Endothelial cell of umbilical vein (primary cell): ENCODE data around the gene APC2. TPM values are rescaled to one million over a fixed set of nuclear protein-coding genes. Genes with fewer than 3 reads are reported as not detected.

ENCODE experiments used
- BruUV-seq: library from RNA; stranded (reverse); fragments of 400-500 nt; replicated peaks from 2 replicates; lab custom pipeline; 2021; lab: Mats Ljungman, UMichigan
- CTCF ChIA-PET: fragments of 300-600, 350-600 bp; sonication (Branson Sonifier 250); formaldehyde crosslinking; loops from one replicate; lab custom pipeline; 2021; ENCODE audit warnings: antibody characterized with exemption, inconsistent platforms; lab: Charles Lee
- POLR2A ChIA-PET: fragments of 300-600, 350-600 bp; sonication (Branson Sonifier 250); formaldehyde crosslinking; loops from one replicate; lab custom pipeline; 2021; ENCODE audit warnings: antibody characterized with exemption, inconsistent platforms; lab: Charles Lee
- DNase-seq: peaks from one replicate; pipeline ENCODE4 v3.0.0-alpha.2; 2011; ENCODE audit warnings: low read depth, low spot score
- FAIRE-seq: peaks from 2 replicates; lab custom pipeline; 2011; peaks lifted over from hg19 to GRCh38; lab: Jason Lieb, UNC
- H2AFZ ChIP-seq: 2 replicates; pipeline ENCODE4 v1.6.0; 2012; ENCODE audit warnings: low read depth, low read length, control low read depth, inconsistent platforms
- H3K27ac ChIP-seq: 2 replicates; pipeline ENCODE4 v1.5.1; 2011; ENCODE audit warnings: low read depth, mild to moderate bottlenecking, control low read depth, low read length, moderate library complexity; ENCODE audit not compliant: insufficient read depth
- H3K27me3 ChIP-seq, 2 experiments: 2 replicates each; pipeline versions ENCODE4 v1.6.0 to v1.6.1; 2011; ENCODE audit warnings: low read length in 2 of 2, mixed read lengths in 1 of 2; ENCODE audit not compliant: control insufficient read depth in 2 of 2, insufficient read depth in 2 of 2
- H3K36me3 ChIP-seq, 2 experiments: 2 replicates in 1 of 2; 3 replicates in 1 of 2; pipeline ENCODE4 v1.5.1; 2011; ENCODE audit warnings: low read length in 2 of 2, mild to moderate bottlenecking in 1 of 2, moderate library complexity in 1 of 2; ENCODE audit not compliant: control insufficient read depth in 2 of 2, insufficient read depth in 2 of 2; ENCODE audit errors: extremely low read depth in 1 of 2
- H3K4me1 ChIP-seq: 3 replicates; pipeline ENCODE4 v1.5.1; 2011; ENCODE audit warnings: mild to moderate bottlenecking, low read length; ENCODE audit not compliant: control insufficient read depth, insufficient read depth; ENCODE audit errors: extremely low read depth
- H3K4me2 ChIP-seq: 2 replicates; pipeline ENCODE4 v1.6.1; 2011; ENCODE audit warnings: low read length, control low read depth, mixed read lengths; ENCODE audit not compliant: insufficient read depth
- H3K4me3 ChIP-seq, 3 experiments: fragments of 200-600 bp in 1 of 3; sonication (generic), shearing (Covaris generic) in 1 of 3; replicated peaks in 1 of 3; 2 replicates each; pipeline ENCODE4 v1.5.1; 2011 to 2016; ENCODE audit warnings: control low read depth in 3 of 3, low read length in 3 of 3, mild to moderate bottlenecking in 2 of 3, inconsistent platforms in 1 of 3, low read depth in 1 of 3, moderate library complexity in 1 of 3; ENCODE audit not compliant: insufficient read depth in 1 of 3
- H3K79me2 ChIP-seq: 2 replicates; pipeline ENCODE4 v1.6.0; 2012; ENCODE audit warnings: low read length, inconsistent platforms; ENCODE audit not compliant: control insufficient read depth, insufficient read depth
- H3K9ac ChIP-seq: replicated peaks from 2 replicates; pipeline ENCODE3; 2011; ENCODE audit warnings: low read length, control low read depth; ENCODE audit not compliant: insufficient read depth; ENCODE audit errors: extremely low read depth
- H3K9me1 ChIP-seq: replicated peaks from 3 replicates; pipeline ENCODE4 v1.6.0; 2011; ENCODE audit warnings: mild to moderate bottlenecking, low read length; ENCODE audit not compliant: control insufficient read depth, insufficient read depth; ENCODE audit errors: extremely low read depth
- H3K9me3 ChIP-seq: replicated peaks from 2 replicates; pipeline ENCODE4 v1.5.1; 2012; ENCODE audit warnings: low read length, inconsistent platforms; ENCODE audit not compliant: control insufficient read depth, insufficient read depth
- H4K20me1 ChIP-seq: replicated peaks from 2 replicates; pipeline ENCODE3; 2011; ENCODE audit warnings: mild to moderate bottlenecking, low read length; ENCODE audit not compliant: control insufficient read depth, insufficient read depth; ENCODE audit errors: extremely low read depth
- EZH2 ChIP-seq: IDR thresholded peaks from 2 replicates; pipeline ENCODE4 v1.6.1; 2012; ENCODE audit warnings: borderline replicate concordance, low read depth, mild to moderate bottlenecking, moderate library complexity, low read length, inconsistent platforms; ENCODE audit not compliant: severe bottlenecking
- FOS ChIP-seq: IDR thresholded peaks from 2 replicates; pipeline ENCODE4 v1.6.1; 2011; ENCODE audit warnings: mild to moderate bottlenecking, low read length, moderate library complexity, borderline replicate concordance; ENCODE audit not compliant: insufficient read depth
- GATA2 ChIP-seq: IDR thresholded peaks from 2 replicates; pipeline ENCODE4 v1.7.0; 2011; ENCODE audit warnings: low read depth, mild to moderate bottlenecking, moderate library complexity, mixed read lengths, low read length; ENCODE audit not compliant: insufficient read length, insufficient read depth
- JUN ChIP-seq: IDR thresholded peaks from 2 replicates; pipeline ENCODE4 v1.6.1; 2011; ENCODE audit warnings: borderline replicate concordance, low read depth; ENCODE audit not compliant: insufficient read length, insufficient read depth
- MYC ChIP-seq: IDR thresholded peaks from one replicate; pipeline ENCODE4 v1.6.1; 2011; ENCODE audit warnings: mild to moderate bottlenecking, low read depth, low read length
- POLR2A ChIP-seq: IDR thresholded peaks from 2 replicates; pipeline ENCODE4 v1.6.1; 2012; ENCODE audit warnings: low read depth, mild to moderate bottlenecking, control low read depth, low read length
- POLR2AphosphoS5 ChIP-seq: IDR thresholded peaks from 2 replicates; pipeline ENCODE4 v1.6.1; 2012; ENCODE audit warnings: low read depth, mild to moderate bottlenecking, control low read depth, low read length, moderate library complexity; ENCODE audit not compliant: insufficient read depth
- dilution Hi-C: fragments of 300-500 bp; cut with MboI; formaldehyde crosslinking; loops from one replicate; pipeline ENCODE4 v1.15.0; 2019; ENCODE audit warnings: low sequenced_read_pairs; ENCODE audit not compliant: extremely low pct_ligation_motif_present
- intact Hi-C: fragments of 100-400 bp; cut with micrococcal nuclease; formaldehyde crosslinking; loops from one replicate; pipeline ENCODE4 v1.10.0; 2022
- polyA plus RNA-seq, 4 experiments: library from polyadenylated mRNA; depleted of rRNA in 3 of 4; stranded (reverse) in 3 of 4; unstranded in 1 of 4; fragments of >200 nt; gene quantifications; 2 replicates each; pipeline versions ENCODE4 v1.2.1 to v1.2.3, GENCODE V29; 2011 to 2012; ENCODE audit warnings: missing spikeins in 1 of 4
- total RNA-seq: library from RNA; stranded (reverse); gene quantifications from 2 replicates; pipeline ENCODE4 v1.2.3, GENCODE V29; 2021
- TF ChIP-seq, protein P1 (sequence below): IDR thresholded peaks from 2 replicates; pipeline ENCODE4 v1.6.1; 2011; ENCODE audit not compliant: insufficient read depth, insufficient read length
- TF ChIP-seq, protein P2 (sequence below), 2 donors: IDR thresholded peaks; 1 replicate in 1 of 2; 2 replicates in 1 of 2; pipeline ENCODE4 v1.5.1; 2011; ENCODE audit warnings: low read length in 2 of 2, mild to moderate bottlenecking in 2 of 2, moderate library complexity in 2 of 2, control low read depth in 1 of 2, inconsistent platforms in 1 of 2, low read depth in 1 of 2; ENCODE audit not compliant: insufficient read depth in 1 of 2; ENCODE audit errors: extremely low read depth in 1 of 2

The APC2 gene
- total and polyA plus RNA-seq, 2 donors (not counting 3 experiments of a cell fraction or from before 2014, with no cell fraction given): 0.01 to 0.04 TPM

DNA sequence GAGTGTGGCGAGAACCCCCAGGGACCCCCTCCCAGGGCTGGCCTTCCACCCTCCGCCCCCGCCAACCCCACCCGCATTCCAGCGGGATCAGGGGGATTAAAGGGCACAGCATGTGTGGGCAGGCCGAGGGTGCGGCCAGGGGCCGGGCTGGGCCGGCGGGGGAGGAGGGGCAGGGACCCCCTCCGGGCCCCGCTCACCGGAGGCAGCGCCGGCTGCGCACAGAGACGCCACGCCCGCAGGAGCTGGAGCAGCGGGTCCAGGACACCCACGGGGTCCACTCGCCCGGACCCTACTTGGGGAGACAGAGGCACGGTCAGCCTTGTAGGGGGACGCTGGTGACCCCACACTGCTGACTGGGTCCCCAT is 60.5 kb downstream of the APC2 start:
- Histone ChIP-seq H2AFZ (no peak overlapping the region), H3K4me3 (no peak overlapping the region), H3K9ac (no peak overlapping the region), H4K20me1 (no peaks in the 10 kb centered on the region), H3K79me2 (no peaks in the 10 kb centered on the region), H3K4me1 (no peaks in the 10 kb centered on the region), H3K27me3 (peaks cover 5 to 8% of the 10 kb centered on the region in 2 experiments), H3K27ac (no peak overlapping the region), H3K9me3 (no peaks in the 10 kb centered on the region), H3K4me2 (no peak overlapping the region), H3K36me3 (no peaks in the 10 kb centered on the region), H3K9me1 (no peaks in the 10 kb centered on the region)
- intact Hi-C loops: loop anchor here (5.0 kb wide), 1 partner anchor 228 kb away; no protein-coding TSS in a partner anchor
- POLR2A ChIA-PET: no interaction called here
- no peak for FAIRE-seq
- CTCF ChIA-PET: no interaction called here
- TF ChIP-seq POLR2AphosphoS5 (no peak), MYC (no peak), POLR2A (no peak), EZH2 (peak; percentile 53)
- TF ChIP-seq, protein P1, sequence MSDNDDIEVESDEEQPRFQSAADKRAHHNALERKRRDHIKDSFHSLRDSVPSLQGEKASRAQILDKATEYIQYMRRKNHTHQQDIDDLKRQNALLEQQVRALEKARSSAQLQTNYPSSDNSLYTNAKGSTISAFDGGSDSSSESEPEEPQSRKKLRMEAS: no peak
- TF ChIP-seq, protein P2, sequence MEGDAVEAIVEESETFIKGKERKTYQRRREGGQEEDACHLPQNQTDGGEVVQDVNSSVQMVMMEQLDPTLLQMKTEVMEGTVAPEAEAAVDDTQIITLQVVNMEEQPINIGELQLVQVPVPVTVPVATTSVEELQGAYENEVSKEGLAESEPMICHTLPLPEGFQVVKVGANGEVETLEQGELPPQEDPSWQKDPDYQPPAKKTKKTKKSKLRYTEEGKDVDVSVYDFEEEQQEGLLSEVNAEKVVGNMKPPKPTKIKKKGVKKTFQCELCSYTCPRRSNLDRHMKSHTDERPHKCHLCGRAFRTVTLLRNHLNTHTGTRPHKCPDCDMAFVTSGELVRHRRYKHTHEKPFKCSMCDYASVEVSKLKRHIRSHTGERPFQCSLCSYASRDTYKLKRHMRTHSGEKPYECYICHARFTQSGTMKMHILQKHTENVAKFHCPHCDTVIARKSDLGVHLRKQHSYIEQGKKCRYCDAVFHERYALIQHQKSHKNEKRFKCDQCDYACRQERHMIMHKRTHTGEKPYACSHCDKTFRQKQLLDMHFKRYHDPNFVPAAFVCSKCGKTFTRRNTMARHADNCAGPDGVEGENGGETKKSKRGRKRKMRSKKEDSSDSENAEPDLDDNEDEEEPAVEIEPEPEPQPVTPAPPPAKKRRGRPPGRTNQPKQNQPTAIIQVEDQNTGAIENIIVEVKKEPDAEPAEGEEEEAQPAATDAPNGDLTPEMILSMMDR (IDR thresholded peaks at IDR 0.05; ENCODE audit: extremely low read depth in 1 of 2, insufficient read depth in 1 of 2, low read depth in 1 of 2, low read length in 2 of 2): no peak
- DNase-seq: no peak
- BruUV-seq: no TSS peak
- dilution Hi-C loops: no loop called here

DNA sequence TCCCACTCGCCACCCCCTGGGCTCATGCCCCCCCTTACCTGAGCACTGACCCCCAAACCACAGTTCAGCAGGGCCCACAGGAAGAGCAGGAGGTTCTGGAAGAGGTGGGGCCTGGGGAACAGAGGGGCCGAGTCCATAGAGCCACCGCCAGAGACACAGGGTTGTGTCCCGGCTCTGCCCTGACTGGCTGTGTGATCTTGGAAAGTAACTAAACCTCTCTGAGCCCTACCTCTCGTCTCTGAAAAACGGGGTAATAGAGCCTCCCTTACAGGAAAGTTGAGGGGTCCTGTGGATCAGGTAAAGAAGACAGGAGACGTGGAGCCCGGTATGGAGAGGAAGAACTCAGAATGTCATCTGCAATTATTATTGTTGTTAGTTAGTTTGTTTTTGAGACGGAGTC is 60.9 kb downstream of the APC2 start:
- Histone ChIP-seq H3K9ac (no peak overlapping the region), H3K9me1 (no peaks in the 10 kb centered on the region), H2AFZ (no peak overlapping the region), H3K79me2 (no peaks in the 10 kb centered on the region), H4K20me1 (no peaks in the 10 kb centered on the region), H3K27me3 (peaks cover 5 to 8% of the 10 kb centered on the region in 2 experiments), H3K36me3 (no peaks in the 10 kb centered on the region), H3K27ac (no peak overlapping the region), H3K9me3 (no peaks in the 10 kb centered on the region), H3K4me3 (no peak overlapping the region), H3K4me2 (no peak overlapping the region), H3K4me1 (no peaks in the 10 kb centered on the region)
- intact Hi-C loops: loop anchor here (5.0 kb wide), 1 partner anchor 229 kb away; no protein-coding TSS in a partner anchor
- TF ChIP-seq MYC (no peak), POLR2AphosphoS5 (no peak), POLR2A (no peak), FOS (no peak), GATA2 (no peak), JUN (no peak)
- ChIA-PET POLR2A (no interaction called here), CTCF (no interaction called here)
- DNase-seq (no peak), FAIRE-seq (no peak)
- dilution Hi-C loops: no loop called here
- no TSS peak for BruUV-seq
